GM12891 (cell line): Measurements from ENCODE around the gene CD5L.
A peak's percentile ranks its signal among the peaks of the same experiment; 100 is the strongest.

Source experiments
- DNase-seq: peaks from one replicate; pipeline ENCODE4 v3.0.0; 2011; ENCODE audit warnings: low spot score; ENCODE audit not compliant: insufficient read length
- FAIRE-seq: peaks from 2 replicates; lab custom pipeline; 2011; peaks lifted over from hg19 to GRCh38; lab: Jason Lieb, UNC
- PAX5 ChIP-seq: IDR thresholded peaks from 2 replicates; pipeline ENCODE4 v1.6.1; 2011; ENCODE audit warnings: low read length, moderate library complexity, mild to moderate bottlenecking; ENCODE audit not compliant: insufficient read depth, severe bottlenecking
- POLR2A ChIP-seq: IDR thresholded peaks from 2 replicates; pipeline ENCODE4 v1.6.1; 2011; ENCODE audit warnings: low read depth, low read length, control low read depth
- POLR2AphosphoS5 ChIP-seq: IDR thresholded peaks from 2 replicates; pipeline ENCODE4 v1.6.1; 2011; ENCODE audit warnings: low read depth, low read length, control low read depth
- POU2F2 ChIP-seq: IDR thresholded peaks from 2 replicates; pipeline ENCODE4 v1.6.1; 2011; ENCODE audit warnings: low read depth, mild to moderate bottlenecking, control low read depth, low read length, moderate library complexity
- SPI1 ChIP-seq: IDR thresholded peaks from 2 replicates; pipeline ENCODE4 v1.6.1; 2011; ENCODE audit warnings: low read depth, low read length, control low read depth
- TAF1 ChIP-seq: IDR thresholded peaks from 2 replicates; pipeline ENCODE4 v1.6.1; 2011; ENCODE audit warnings: low read depth, low read length, control low read depth

The CD5L gene

GRCh38 chr1:157820299-157820698 is 21.3 kb downstream of the CD5L start:
- TF ChIP-seq POLR2A: no peak
- TF ChIP-seq TAF1: no peak
- FAIRE-seq (no peak), DNase-seq (no peak)

GRCh38 chr1:157819896-157820295 is 21.7 kb downstream of the CD5L start, which contains the start of gene FCRL1:
TSS of gene FCRL1 (minus strand) at chr1:157820120. CDS start at chr1:157820037, 83 bp downstream.
- FAIRE-seq (no peak), DNase-seq (no peak)
- TF ChIP-seq POLR2A: no peak
- no peak for TF ChIP-seq SPI1
- no peak for TF ChIP-seq POLR2AphosphoS5

GRCh38 chr1:157819215-157819614 is 22.4 kb downstream of the CD5L start:
- DNase-seq: no peak
- no peak for FAIRE-seq
- no peak for TF ChIP-seq POU2F2
- no peak for TF ChIP-seq SPI1
- TF ChIP-seq POLR2AphosphoS5: no peak
- no peak for TF ChIP-seq TAF1
- no peak for TF ChIP-seq PAX5
- TF ChIP-seq POLR2A: no peak

- DNase-seq: no peak
- no peak for TF ChIP-seq POU2F2
- no peak for TF ChIP-seq TAF1
- no peak for TF ChIP-seq PAX5
- no peak for TF ChIP-seq POLR2AphosphoS5
- TF ChIP-seq POLR2A: no peak
- no peak for TF ChIP-seq SPI1
- no peak for FAIRE-seq
Measured at GRCh38 chr1:157813269-157813668, 28.3 kb downstream of the CD5L start.

- TF ChIP-seq POLR2A (no peak), SPI1 (peak; percentile 87)
- FAIRE-seq (peak; percentile 69), DNase-seq (no peak)
Measured at GRCh38 chr1:157806431-157807149, 35.0 kb downstream of the CD5L start.

- FAIRE-seq (no peak), DNase-seq (no peak)
- peak; percentile 45 for TF ChIP-seq SPI1
- no peak for TF ChIP-seq TAF1
Measured at GRCh38 chr1:157803851-157804250, 37.8 kb downstream of the CD5L start.

- TF ChIP-seq TAF1 (no peak), SPI1 (no peak), POLR2A (no peak), POU2F2 (no peak), POLR2AphosphoS5 (no peak), PAX5 (no peak)
- DNase-seq (no peak), FAIRE-seq (no peak)
Measured at GRCh38 chr1:157799996-157800395, 41.6 kb downstream of the CD5L start.

- DNase-seq (no peak), FAIRE-seq (no peak)
- no peak for TF ChIP-seq TAF1
- no peak for TF ChIP-seq POLR2AphosphoS5
- TF ChIP-seq PAX5: no peak
- no peak for TF ChIP-seq POLR2A
- no peak for TF ChIP-seq SPI1
- TF ChIP-seq POU2F2: no peak
Measured at GRCh38 chr1:157798211-157798610, 43.4 kb downstream of the CD5L start.

GRCh38 chr1:157785248-157785647 is 56.4 kb downstream of the CD5L start:
- FAIRE-seq (no peak), DNase-seq (no peak)
- no peak for TF ChIP-seq POLR2A

GRCh38 chr1:157784801-157785200 is 56.8 kb downstream of the CD5L start:
- DNase-seq (no peak), FAIRE-seq (no peak)
- no peak for TF ChIP-seq POLR2AphosphoS5
- no peak for TF ChIP-seq PAX5
- TF ChIP-seq POU2F2: no peak
- no peak for TF ChIP-seq TAF1
- no peak for TF ChIP-seq SPI1
- TF ChIP-seq POLR2A: no peak

- DNase-seq (no peak), FAIRE-seq (no peak)
- TF ChIP-seq POU2F2: no peak
- TF ChIP-seq POLR2AphosphoS5: no peak
- no peak for TF ChIP-seq PAX5
- TF ChIP-seq POLR2A: no peak
- TF ChIP-seq SPI1: no peak
- TF ChIP-seq TAF1: no peak
Measured at GRCh38 chr1:157782931-157783330, 58.7 kb downstream of the CD5L start.
